ENCODE results near the gene MEF2C. TPM values are rescaled to one million over a fixed set of nuclear protein-coding genes. Genes with fewer than 3 reads are reported as not detected.

The MEF2C gene
- polyA plus RNA-seq, 1 donor (not counting 4 experiments of a cell fraction or from before 2014, with no cell fraction given) = 0.10 TPM

DNA sequence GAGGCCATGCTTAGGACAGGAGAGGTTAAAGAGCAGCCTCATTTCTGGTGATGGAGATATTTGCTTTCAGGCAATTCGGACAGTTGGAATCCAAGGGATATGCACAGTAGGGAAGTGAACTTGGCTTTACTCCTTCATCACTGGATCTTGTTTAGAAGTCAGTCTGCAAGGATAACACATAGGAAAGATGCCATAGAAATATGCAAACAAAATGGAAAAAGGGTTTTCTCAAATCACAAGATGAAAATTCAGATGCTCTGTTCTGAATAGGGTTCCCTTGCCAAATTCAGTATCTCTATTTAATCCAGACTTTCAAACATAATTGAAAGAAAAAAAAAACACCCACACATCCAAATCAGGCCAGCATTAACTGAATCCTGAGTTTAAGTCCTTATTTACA, 166.9 kb downstream of the MEF2C start:
- TF ChIP-seq, protein P1, sequence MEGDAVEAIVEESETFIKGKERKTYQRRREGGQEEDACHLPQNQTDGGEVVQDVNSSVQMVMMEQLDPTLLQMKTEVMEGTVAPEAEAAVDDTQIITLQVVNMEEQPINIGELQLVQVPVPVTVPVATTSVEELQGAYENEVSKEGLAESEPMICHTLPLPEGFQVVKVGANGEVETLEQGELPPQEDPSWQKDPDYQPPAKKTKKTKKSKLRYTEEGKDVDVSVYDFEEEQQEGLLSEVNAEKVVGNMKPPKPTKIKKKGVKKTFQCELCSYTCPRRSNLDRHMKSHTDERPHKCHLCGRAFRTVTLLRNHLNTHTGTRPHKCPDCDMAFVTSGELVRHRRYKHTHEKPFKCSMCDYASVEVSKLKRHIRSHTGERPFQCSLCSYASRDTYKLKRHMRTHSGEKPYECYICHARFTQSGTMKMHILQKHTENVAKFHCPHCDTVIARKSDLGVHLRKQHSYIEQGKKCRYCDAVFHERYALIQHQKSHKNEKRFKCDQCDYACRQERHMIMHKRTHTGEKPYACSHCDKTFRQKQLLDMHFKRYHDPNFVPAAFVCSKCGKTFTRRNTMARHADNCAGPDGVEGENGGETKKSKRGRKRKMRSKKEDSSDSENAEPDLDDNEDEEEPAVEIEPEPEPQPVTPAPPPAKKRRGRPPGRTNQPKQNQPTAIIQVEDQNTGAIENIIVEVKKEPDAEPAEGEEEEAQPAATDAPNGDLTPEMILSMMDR (optimal IDR thresholded peaks at IDR 0.05 in 1 of 3, IDR thresholded peaks at IDR 0.05 in 1 of 3, conservative IDR thresholded peaks at IDR 0.05 in 1 of 3; ENCODE audit: extremely low read depth in 1 of 3, insufficient read depth in 2 of 3, low read length in 3 of 3) = no peak
- no peak for TF ChIP-seq EZH2 (IDR thresholded peaks at IDR 0.05; ENCODE audit: low read length)
- dilution Hi-C loops (cut with MboI; ENCODE audit: extremely low pct_ligation_motif_present, low sequenced_read_pairs) = no loop called here
- H4K20me1 ChIP-seq (ENCODE audit: control insufficient read depth, extremely low read depth, insufficient read depth, low read length) = no peaks in the 10 kb centered on the region

DNA sequence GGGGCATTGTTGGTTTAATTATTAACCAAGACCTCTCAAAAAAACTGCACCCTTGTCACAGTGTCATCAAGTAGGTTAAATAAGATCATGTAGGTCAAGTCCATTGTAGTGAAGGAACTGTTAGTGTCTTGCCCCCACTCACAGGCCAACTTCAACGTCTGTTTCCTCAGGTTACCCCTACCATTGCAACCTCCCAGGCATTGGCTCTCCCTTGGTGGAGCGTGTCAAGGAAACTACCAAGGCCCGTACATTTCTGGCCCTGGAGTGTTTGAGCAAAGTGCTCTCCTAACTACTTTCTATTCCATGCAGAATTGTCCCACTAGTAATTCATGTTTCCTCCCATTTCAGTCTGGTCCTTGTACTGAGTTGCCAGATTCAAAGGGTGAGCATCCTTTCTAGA, 167.5 kb downstream of the MEF2C start:
- no peak for FAIRE-seq
- H3K9me3 ChIP-seq (ENCODE audit: control insufficient read depth, low read depth, low read length) = no peaks in the 10 kb centered on the region
- dilution Hi-C loops (cut with MboI; ENCODE audit: extremely low pct_ligation_motif_present, low sequenced_read_pairs) = no loop called here
- no peaks in the 10 kb centered on the region for H3K27me3 ChIP-seq (ENCODE audit: control insufficient read depth, extremely low read depth, insufficient read depth, low read length)
- H3K9me1 ChIP-seq (ENCODE audit: control insufficient read depth, extremely low read depth, insufficient read depth, low read length) = no peaks in the 10 kb centered on the region
- H3K36me3 ChIP-seq (ENCODE audit: control insufficient read depth in 2 of 2, extremely low read depth in 1 of 2, insufficient read depth in 2 of 2, low read length in 2 of 2) = no peaks in the 10 kb centered on the region
- no peak for TF ChIP-seq EZH2 (IDR thresholded peaks at IDR 0.05; ENCODE audit: low read length)
- TF ChIP-seq, protein P1 (optimal IDR thresholded peaks at IDR 0.05 in 1 of 3, IDR thresholded peaks at IDR 0.05 in 1 of 3, conservative IDR thresholded peaks at IDR 0.05 in 1 of 3; ENCODE audit: extremely low read depth in 1 of 3, insufficient read depth in 2 of 3, low read length in 3 of 3) = no peak
- H3K9ac ChIP-seq (ENCODE audit: control insufficient read depth, extremely low read depth, insufficient read depth, low read length) = no peak overlapping the region
- no peak for DNase-seq (ENCODE audit: low read depth, low spot score)
- no peak overlapping the region for H3K4me2 ChIP-seq (ENCODE audit: control insufficient read depth, extremely low read depth, insufficient read depth, low read depth, low read length)
- H3K79me2 ChIP-seq (ENCODE audit: control insufficient read depth, insufficient read depth, low read length) = no peaks in the 10 kb centered on the region
- H3K27ac ChIP-seq (ENCODE audit: control insufficient read depth, insufficient read depth, low read length) = no peak overlapping the region
- H4K20me1 ChIP-seq (ENCODE audit: control insufficient read depth, extremely low read depth, insufficient read depth, low read length) = no peaks in the 10 kb centered on the region
- H3K4me3 ChIP-seq (ENCODE audit: control insufficient read depth in 2 of 3, extremely low read depth in 1 of 3, insufficient read depth in 2 of 3, low read depth in 1 of 3, low read length in 3 of 3) = no peak overlapping the region
- H2AFZ ChIP-seq (ENCODE audit: control insufficient read depth, low read length) = no peak overlapping the region
- no peaks in the 10 kb centered on the region for H3K4me1 ChIP-seq (ENCODE audit: control insufficient read depth, extremely low read depth, insufficient read depth, low read length)

More for the DNA sequence above, 166.9 kb downstream of the MEF2C start:
- no peaks in the 10 kb centered on the region for H3K79me2 ChIP-seq (ENCODE audit: control insufficient read depth, insufficient read depth, low read length)
- H3K9me1 ChIP-seq (ENCODE audit: control insufficient read depth, extremely low read depth, insufficient read depth, low read length) = no peaks in the 10 kb centered on the region
- H3K36me3 ChIP-seq (ENCODE audit: control insufficient read depth in 2 of 2, extremely low read depth in 1 of 2, insufficient read depth in 2 of 2, low read length in 2 of 2) = no peaks in the 10 kb centered on the region
- DNase-seq (ENCODE audit: low read depth, low spot score) (no peak), FAIRE-seq (no peak)
- no peak overlapping the region for H2AFZ ChIP-seq (ENCODE audit: control insufficient read depth, low read length)
- no peaks in the 10 kb centered on the region for H3K4me1 ChIP-seq (ENCODE audit: control insufficient read depth, extremely low read depth, insufficient read depth, low read length)
- no peak overlapping the region for H3K27ac ChIP-seq (ENCODE audit: control insufficient read depth, insufficient read depth, low read length)
- no peaks in the 10 kb centered on the region for H3K9me3 ChIP-seq (ENCODE audit: control insufficient read depth, low read depth, low read length)
- no peaks in the 10 kb centered on the region for H3K27me3 ChIP-seq (ENCODE audit: control insufficient read depth, extremely low read depth, insufficient read depth, low read length)
- H3K4me3 ChIP-seq (ENCODE audit: control insufficient read depth in 2 of 3, extremely low read depth in 1 of 3, insufficient read depth in 2 of 3, low read depth in 1 of 3, low read length in 3 of 3) = no peak overlapping the region
- no peak overlapping the region for H3K4me2 ChIP-seq (ENCODE audit: control insufficient read depth, extremely low read depth, insufficient read depth, low read depth, low read length)
- H3K9ac ChIP-seq (ENCODE audit: control insufficient read depth, extremely low read depth, insufficient read depth, low read length) = no peak overlapping the region

All from keratinocyte (primary cell).